H1 (cell line): ENCODE results near the gene TUBGCP4. TPM values are rescaled to one million over a fixed set of nuclear protein-coding genes. Genes with fewer than 3 reads are reported as not detected.

Experiments used
- CBX5 ChIP-seq: fragments of 300-800, 300-1000 bp; sonication (generic); IDR thresholded peaks from 2 replicates; pipeline ENCODE4 v1.7.1; 2016; ENCODE audit warnings: antibody characterized with exemption, low read length, low read depth
- HDAC6 ChIP-seq: IDR thresholded peaks from one replicate; pipeline ENCODE4 v1.7.1; 2012; ENCODE audit warnings: low read depth, mild to moderate bottlenecking, inconsistent platforms, low read length, moderate library complexity
- JUND ChIP-seq: IDR thresholded peaks from 2 replicates; pipeline ENCODE4 v1.6.1; 2011; ENCODE audit warnings: mild to moderate bottlenecking, improper control_type of control experiment, low read length
- TBP ChIP-seq: IDR thresholded peaks from 2 replicates; pipeline ENCODE4 v1.6.1; 2011; ENCODE audit warnings: low read depth, low read length, improper control_type of control experiment
- TCF12 ChIP-seq: IDR thresholded peaks from 2 replicates; pipeline ENCODE4 v1.6.1; 2011; ENCODE audit warnings: low read depth, mild to moderate bottlenecking, low read length
- polyA plus RNA-seq, 7 experiments: library from polyadenylated mRNA; depleted of rRNA in 3 of 7; stranded (reverse) in 5 of 7; unstranded in 2 of 7; fragments of >200 nt in 5 of 7; fragments of 200-250 nt in 2 of 7; gene quantifications; 1 replicate in 5 of 7; 2 replicates in 1 of 7; 4 replicates in 1 of 7; pipeline versions ENCODE4 v1.2.1 to v1.2.3, GENCODE V29; 2011 to 2013; ENCODE audit warnings: missing spikeins in 2 of 7, mixed read lengths in 2 of 7
- total RNA-seq: library from RNA; stranded (reverse); fragmentation: NEBNext Ultra II Directional; extraction: Animal tissue kit (Norgen Biotek cat#: 25700); gene quantifications from 2 replicates; pipeline ENCODE4 v1.2.1, GENCODE V29; 2021
- TF ChIP-seq, protein P1 (sequence below): fragments of 300-600 bp; sonication (generic); IDR thresholded peaks from 2 replicates; pipeline ENCODE4 v1.7.1; 2012; ENCODE audit warnings: low read length, moderate library complexity, mild to moderate bottlenecking, inconsistent platforms; ENCODE audit not compliant: insufficient replicate concordance
- TF ChIP-seq, protein P2 (sequence below): IDR thresholded peaks from 2 replicates; pipeline ENCODE4 v1.6.1; 2011; ENCODE audit warnings: low read depth, mild to moderate bottlenecking, low read length; ENCODE audit not compliant: insufficient read depth
- TF ChIP-seq, protein P3 (sequence below): IDR thresholded peaks from 2 replicates; pipeline ENCODE4 v1.6.1; 2012; ENCODE audit warnings: inconsistent platforms

The TUBGCP4 gene
- total and polyA plus RNA-seq, 2 of the 8 experiments (the other 6 are each of a cell fraction or from before 2014, with no cell fraction given), result 7.3 to 23.4 TPM

DNA sequence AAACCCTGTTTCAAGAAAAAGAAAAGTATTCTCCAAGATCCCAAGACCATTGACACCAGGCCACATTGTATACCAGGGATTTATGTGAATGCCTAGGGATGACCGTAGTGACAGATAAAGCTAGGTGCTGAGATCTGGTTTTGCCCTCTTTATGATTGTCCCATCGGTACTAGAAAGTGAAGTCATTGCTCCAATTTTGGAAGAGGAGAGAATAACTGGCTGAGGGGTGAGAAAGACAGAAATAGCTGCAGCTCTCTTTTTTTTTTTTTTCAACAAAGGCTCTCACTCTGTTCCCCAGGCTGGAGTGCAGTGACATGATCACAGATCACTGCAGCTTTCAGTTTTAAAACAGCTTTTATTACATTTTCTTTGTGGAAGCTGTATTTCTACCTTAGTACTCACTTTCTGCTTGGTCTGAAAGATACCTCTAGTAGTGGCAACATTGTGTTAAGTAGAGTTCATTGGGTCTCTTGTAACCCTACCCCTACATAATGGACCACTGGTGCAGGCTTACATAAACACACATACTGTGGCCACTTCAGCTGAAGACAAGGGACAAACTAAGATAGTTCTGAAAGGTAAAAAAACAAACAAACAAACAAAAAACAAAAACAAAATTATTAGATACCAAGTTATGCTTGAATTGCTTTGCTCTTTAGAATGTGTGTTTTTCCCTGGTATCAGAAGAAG, 18.1 kb upstream of the TUBGCP4 start (continued):
- TF ChIP-seq, protein P1, sequence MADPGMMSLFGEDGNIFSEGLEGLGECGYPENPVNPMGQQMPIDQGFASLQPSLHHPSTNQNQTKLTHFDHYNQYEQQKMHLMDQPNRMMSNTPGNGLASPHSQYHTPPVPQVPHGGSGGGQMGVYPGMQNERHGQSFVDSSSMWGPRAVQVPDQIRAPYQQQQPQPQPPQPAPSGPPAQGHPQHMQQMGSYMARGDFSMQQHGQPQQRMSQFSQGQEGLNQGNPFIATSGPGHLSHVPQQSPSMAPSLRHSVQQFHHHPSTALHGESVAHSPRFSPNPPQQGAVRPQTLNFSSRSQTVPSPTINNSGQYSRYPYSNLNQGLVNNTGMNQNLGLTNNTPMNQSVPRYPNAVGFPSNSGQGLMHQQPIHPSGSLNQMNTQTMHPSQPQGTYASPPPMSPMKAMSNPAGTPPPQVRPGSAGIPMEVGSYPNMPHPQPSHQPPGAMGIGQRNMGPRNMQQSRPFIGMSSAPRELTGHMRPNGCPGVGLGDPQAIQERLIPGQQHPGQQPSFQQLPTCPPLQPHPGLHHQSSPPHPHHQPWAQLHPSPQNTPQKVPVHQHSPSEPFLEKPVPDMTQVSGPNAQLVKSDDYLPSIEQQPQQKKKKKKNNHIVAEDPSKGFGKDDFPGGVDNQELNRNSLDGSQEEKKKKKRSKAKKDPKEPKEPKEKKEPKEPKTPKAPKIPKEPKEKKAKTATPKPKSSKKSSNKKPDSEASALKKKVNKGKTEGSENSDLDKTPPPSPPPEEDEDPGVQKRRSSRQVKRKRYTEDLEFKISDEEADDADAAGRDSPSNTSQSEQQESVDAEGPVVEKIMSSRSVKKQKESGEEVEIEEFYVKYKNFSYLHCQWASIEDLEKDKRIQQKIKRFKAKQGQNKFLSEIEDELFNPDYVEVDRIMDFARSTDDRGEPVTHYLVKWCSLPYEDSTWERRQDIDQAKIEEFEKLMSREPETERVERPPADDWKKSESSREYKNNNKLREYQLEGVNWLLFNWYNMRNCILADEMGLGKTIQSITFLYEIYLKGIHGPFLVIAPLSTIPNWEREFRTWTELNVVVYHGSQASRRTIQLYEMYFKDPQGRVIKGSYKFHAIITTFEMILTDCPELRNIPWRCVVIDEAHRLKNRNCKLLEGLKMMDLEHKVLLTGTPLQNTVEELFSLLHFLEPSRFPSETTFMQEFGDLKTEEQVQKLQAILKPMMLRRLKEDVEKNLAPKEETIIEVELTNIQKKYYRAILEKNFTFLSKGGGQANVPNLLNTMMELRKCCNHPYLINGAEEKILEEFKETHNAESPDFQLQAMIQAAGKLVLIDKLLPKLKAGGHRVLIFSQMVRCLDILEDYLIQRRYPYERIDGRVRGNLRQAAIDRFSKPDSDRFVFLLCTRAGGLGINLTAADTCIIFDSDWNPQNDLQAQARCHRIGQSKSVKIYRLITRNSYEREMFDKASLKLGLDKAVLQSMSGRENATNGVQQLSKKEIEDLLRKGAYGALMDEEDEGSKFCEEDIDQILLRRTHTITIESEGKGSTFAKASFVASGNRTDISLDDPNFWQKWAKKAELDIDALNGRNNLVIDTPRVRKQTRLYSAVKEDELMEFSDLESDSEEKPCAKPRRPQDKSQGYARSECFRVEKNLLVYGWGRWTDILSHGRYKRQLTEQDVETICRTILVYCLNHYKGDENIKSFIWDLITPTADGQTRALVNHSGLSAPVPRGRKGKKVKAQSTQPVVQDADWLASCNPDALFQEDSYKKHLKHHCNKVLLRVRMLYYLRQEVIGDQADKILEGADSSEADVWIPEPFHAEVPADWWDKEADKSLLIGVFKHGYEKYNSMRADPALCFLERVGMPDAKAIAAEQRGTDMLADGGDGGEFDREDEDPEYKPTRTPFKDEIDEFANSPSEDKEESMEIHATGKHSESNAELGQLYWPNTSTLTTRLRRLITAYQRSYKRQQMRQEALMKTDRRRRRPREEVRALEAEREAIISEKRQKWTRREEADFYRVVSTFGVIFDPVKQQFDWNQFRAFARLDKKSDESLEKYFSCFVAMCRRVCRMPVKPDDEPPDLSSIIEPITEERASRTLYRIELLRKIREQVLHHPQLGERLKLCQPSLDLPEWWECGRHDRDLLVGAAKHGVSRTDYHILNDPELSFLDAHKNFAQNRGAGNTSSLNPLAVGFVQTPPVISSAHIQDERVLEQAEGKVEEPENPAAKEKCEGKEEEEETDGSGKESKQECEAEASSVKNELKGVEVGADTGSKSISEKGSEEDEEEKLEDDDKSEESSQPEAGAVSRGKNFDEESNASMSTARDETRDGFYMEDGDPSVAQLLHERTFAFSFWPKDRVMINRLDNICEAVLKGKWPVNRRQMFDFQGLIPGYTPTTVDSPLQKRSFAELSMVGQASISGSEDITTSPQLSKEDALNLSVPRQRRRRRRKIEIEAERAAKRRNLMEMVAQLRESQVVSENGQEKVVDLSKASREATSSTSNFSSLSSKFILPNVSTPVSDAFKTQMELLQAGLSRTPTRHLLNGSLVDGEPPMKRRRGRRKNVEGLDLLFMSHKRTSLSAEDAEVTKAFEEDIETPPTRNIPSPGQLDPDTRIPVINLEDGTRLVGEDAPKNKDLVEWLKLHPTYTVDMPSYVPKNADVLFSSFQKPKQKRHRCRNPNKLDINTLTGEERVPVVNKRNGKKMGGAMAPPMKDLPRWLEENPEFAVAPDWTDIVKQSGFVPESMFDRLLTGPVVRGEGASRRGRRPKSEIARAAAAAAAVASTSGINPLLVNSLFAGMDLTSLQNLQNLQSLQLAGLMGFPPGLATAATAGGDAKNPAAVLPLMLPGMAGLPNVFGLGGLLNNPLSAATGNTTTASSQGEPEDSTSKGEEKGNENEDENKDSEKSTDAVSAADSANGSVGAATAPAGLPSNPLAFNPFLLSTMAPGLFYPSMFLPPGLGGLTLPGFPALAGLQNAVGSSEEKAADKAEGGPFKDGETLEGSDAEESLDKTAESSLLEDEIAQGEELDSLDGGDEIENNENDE, result no peak
- TF ChIP-seq TCF12 (no peak), JUND (no peak), CBX5 (no peak), TBP (no peak), HDAC6 (no peak)
- TF ChIP-seq, protein P2, sequence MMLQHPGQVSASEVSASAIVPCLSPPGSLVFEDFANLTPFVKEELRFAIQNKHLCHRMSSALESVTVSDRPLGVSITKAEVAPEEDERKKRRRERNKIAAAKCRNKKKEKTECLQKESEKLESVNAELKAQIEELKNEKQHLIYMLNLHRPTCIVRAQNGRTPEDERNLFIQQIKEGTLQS, result no peak
- TF ChIP-seq, protein P3, sequence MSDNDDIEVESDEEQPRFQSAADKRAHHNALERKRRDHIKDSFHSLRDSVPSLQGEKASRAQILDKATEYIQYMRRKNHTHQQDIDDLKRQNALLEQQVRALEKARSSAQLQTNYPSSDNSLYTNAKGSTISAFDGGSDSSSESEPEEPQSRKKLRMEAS, result no peak
